Thymus (tissue), 11 donors: ENCODE data around the gene SORCS3. TPM values are rescaled to one million over a fixed set of nuclear protein-coding genes. Genes with fewer than 3 reads are reported as not detected.

Experiments
- DNase-seq, 9 donors: peaks; one replicate each; pipeline ENCODE4 v3.0.0-alpha.2; 2013; ENCODE audit warnings: low spot score in 9 of 9, low read depth in 6 of 9, missing footprints in 1 of 9
- H3K27ac ChIP-seq, 2 donors: one replicate each; pipeline ENCODE4 v1.5.1; 2013; ENCODE audit warnings: control low read depth in 1 of 2, low read depth in 1 of 2, low read length in 1 of 2, mild to moderate bottlenecking in 1 of 2, moderate library complexity in 1 of 2
- H3K27me3 ChIP-seq, 2 donors: one replicate each; pipeline ENCODE4 v1.5.1; 2013; ENCODE audit warnings: low read length in 1 of 2; ENCODE audit not compliant: control insufficient read depth in 2 of 2, insufficient read depth in 1 of 2
- H3K36me3 ChIP-seq, 2 donors: one replicate each; pipeline ENCODE4 v1.5.1; 2013; ENCODE audit warnings: low read length in 1 of 2, mild to moderate bottlenecking in 1 of 2, moderate library complexity in 1 of 2; ENCODE audit not compliant: control insufficient read depth in 2 of 2, insufficient read depth in 2 of 2
- H3K4me1 ChIP-seq, 2 donors: one replicate each; pipeline ENCODE4 v1.5.1; 2013; ENCODE audit warnings: low read length in 2 of 2; ENCODE audit not compliant: control insufficient read depth in 2 of 2, insufficient read depth in 2 of 2
- H3K4me3 ChIP-seq, 2 donors: one replicate each; pipeline ENCODE4 v1.5.1; 2013; ENCODE audit warnings: low read length in 2 of 2, control low read depth in 1 of 2, mild to moderate bottlenecking in 1 of 2
- H3K9me3 ChIP-seq, 2 donors: one replicate each; pipeline ENCODE4 v1.5.1; 2013; ENCODE audit warnings: low read length in 1 of 2, mild to moderate bottlenecking in 1 of 2; ENCODE audit not compliant: control insufficient read depth in 2 of 2, insufficient read depth in 1 of 2
- whole genome bisulfite sequencing: extraction: QIAGEN DNeasy Blood & Tissue Kit; methylation state at CpG from one replicate; pipeline ENCODE4 v1.1.7; 2013; 5-methylcytosine and 5-hydroxymethylcytosine counted together
- polyA plus RNA-seq: library from polyadenylated mRNA; stranded (reverse); fragments of 200-250 nt; gene quantifications from one replicate; pipeline ENCODE4 v1.2.3, GENCODE V29; 2013
- total RNA-seq: library from RNA; stranded (reverse); fragments of 120-200 nt; gene quantifications from one replicate; pipeline ENCODE4 v1.2.4, GENCODE V29; 2013
- donor health status: healthy.

The SORCS3 gene
- total and polyA plus RNA-seq, 2 donors: 0.05 TPM

GRCh38 chr10:105068497-105068896 lies 427.4 kb downstream of the SORCS3 start:
- no peak overlapping the region for H3K4me3 ChIP-seq
- no peaks in the 10 kb centered on the region for H3K36me3 ChIP-seq
- WGBS: 85% methylated on average over 3 of the region's 3 CpGs

GRCh38 chr10:105070249-105070648 lies 429.2 kb downstream of the SORCS3 start:
- Histone ChIP-seq H3K4me1 (no peaks in the 10 kb centered on the region), H3K27me3 (no peaks in the 10 kb centered on the region), H3K36me3 (no peaks in the 10 kb centered on the region), H3K27ac (no peak overlapping the region), H3K4me3 (no peak overlapping the region), H3K9me3 (no peaks in the 10 kb centered on the region)
- WGBS: 90% methylated on average over 1 of the region's 1 CpG
- DNase-seq: no peak

More at GRCh38 chr10:105068497-105068896, 427.4 kb downstream of the SORCS3 start:
- DNase-seq: no peak
- no peaks in the 10 kb centered on the region for H3K27me3 ChIP-seq
- H3K4me1 ChIP-seq: no peaks in the 10 kb centered on the region
- H3K27ac ChIP-seq: no peak overlapping the region
- H3K9me3 ChIP-seq: no peaks in the 10 kb centered on the region

DNA sequence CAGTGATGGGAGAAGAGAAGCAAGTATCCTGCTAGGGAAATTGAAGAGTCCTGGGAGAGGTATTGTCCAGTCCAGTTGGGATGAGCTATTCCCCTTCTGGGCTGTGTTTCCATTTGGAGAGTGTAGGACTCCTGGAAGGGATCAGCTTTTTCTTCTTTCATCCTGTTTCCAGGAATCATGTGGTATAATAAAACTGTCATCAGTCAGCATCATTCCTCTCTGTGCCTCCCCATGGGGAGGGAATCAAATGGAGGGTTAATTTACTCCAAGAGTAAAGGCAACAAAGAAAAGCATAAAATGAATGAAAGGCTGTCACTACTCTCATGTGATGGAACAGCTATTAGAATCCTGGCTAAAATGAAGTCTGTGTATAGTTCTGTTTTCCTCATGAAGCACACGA lies 429.9 kb downstream of the SORCS3 start:
- Histone ChIP-seq H3K4me3 (no peak overlapping the region), H3K27ac (no peak overlapping the region), H3K27me3 (no peaks in the 10 kb centered on the region), H3K4me1 (no peaks in the 10 kb centered on the region), H3K9me3 (no peaks in the 10 kb centered on the region), H3K36me3 (no peaks in the 10 kb centered on the region)
- WGBS: 42% methylated on average over 1 of the region's 1 CpG
- no peak for DNase-seq

GRCh38 chr10:105071980-105072379 lies 430.9 kb downstream of the SORCS3 start:
- Histone ChIP-seq H3K4me1 (no peaks in the 10 kb centered on the region), H3K36me3 (no peaks in the 10 kb centered on the region), H3K27me3 (no peaks in the 10 kb centered on the region), H3K4me3 (no peak overlapping the region), H3K9me3 (no peaks in the 10 kb centered on the region), H3K27ac (no peak overlapping the region)
- DNase-seq: no peak
- 90% methylated on average over 5 of the region's 5 CpGs for WGBS

DNA sequence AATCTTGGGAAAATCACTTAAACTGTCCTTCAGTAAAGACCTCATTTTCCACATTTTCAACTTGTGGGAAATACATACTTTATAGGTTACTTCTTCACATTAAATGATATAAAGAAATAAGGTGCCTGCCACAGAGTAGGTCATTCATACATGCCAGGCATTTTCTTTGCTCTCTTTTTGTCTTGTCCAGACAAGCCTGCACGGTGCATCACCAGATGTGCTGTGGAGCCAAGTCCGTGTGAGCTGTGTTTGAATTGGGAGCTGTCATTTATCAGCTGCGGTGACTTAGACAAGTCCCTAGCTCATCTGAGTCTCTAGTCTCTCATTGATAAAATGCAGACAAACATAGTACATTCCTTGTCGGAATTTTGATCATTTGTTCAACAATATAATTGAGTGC lies 432.9 kb downstream of the SORCS3 start:
- Histone ChIP-seq H3K4me1 (no peaks in the 10 kb centered on the region), H3K4me3 (no peak overlapping the region), H3K27me3 (no peaks in the 10 kb centered on the region), H3K27ac (no peak overlapping the region), H3K9me3 (no peaks in the 10 kb centered on the region), H3K36me3 (no peaks in the 10 kb centered on the region)
- DNase-seq: no peak
- WGBS: 90% methylated on average over 4 of the region's 4 CpGs

- Histone ChIP-seq H3K36me3 (no peaks in the 10 kb centered on the region), H3K4me3 (no peak overlapping the region), H3K9me3 (no peaks in the 10 kb centered on the region), H3K27me3 (no peaks in the 10 kb centered on the region), H3K4me1 (no peaks in the 10 kb centered on the region), H3K27ac (no peak overlapping the region)
- WGBS: 75% methylated on average over 1 of the region's 1 CpG
- no peak for DNase-seq
These were observed 433.9 kb downstream of the SORCS3 start for GRCh38 chr10:105075031-105075430.

GRCh38 chr10:105085980-105086379 lies 444.9 kb downstream of the SORCS3 start:
- H3K4me3 ChIP-seq: no peak overlapping the region
- H3K4me1 ChIP-seq: no peaks in the 10 kb centered on the region
- no peaks in the 10 kb centered on the region for H3K27me3 ChIP-seq
- H3K9me3 ChIP-seq: no peaks in the 10 kb centered on the region
- H3K36me3 ChIP-seq: no peaks in the 10 kb centered on the region
- DNase-seq: no peak
- H3K27ac ChIP-seq: no peak overlapping the region
- 82% methylated on average over 2 of the region's 2 CpGs for WGBS

DNA sequence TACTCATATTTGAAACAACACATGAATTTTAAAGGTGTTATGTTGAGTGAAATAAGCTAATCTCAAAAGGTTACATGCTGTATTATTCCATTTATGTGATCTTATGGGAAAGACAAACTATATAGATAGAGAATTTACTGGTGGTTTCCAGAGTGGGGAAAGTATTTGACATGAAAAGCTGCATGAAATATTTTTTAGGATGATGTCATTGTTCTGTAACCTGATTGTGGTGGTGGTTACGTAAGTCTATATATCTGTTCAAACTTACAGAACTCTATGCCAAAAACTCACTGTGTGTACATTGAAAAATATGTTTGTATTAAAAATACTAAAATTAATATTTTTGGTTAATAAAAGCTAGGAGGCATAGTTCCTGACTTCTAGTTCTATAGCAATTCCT lies 453.0 kb downstream of the SORCS3 start:
- Histone ChIP-seq H3K4me1 (no peaks in the 10 kb centered on the region), H3K27ac (no peak overlapping the region), H3K36me3 (no peaks in the 10 kb centered on the region), H3K9me3 (no peaks in the 10 kb centered on the region), H3K27me3 (no peaks in the 10 kb centered on the region), H3K4me3 (no peak overlapping the region)
- WGBS: 91% methylated on average over 1 of the region's 1 CpG
- no peak for DNase-seq

DNA sequence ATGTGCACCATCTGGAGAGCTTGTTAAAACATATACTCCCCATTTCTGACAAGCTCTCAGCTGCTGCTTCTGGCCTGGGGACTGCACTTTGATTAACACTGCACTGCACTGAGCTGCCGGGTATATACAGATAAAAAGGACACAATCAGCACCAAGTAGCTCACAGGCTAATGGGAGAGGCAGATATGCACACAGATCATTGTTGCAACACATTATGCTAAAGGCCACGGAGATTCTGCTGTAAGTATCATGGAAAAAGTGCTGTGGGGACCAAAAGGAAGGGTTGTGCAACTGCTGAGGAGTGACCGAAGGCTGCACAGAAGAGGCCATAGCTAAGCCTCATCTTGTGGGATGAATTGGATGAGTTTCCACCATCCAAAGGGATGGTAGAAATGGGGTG lies 455.2 kb downstream of the SORCS3 start:
- WGBS: 77% methylated on average over 3 of the region's 3 CpGs
- Histone ChIP-seq H3K4me3 (no peak overlapping the region), H3K9me3 (no peaks in the 10 kb centered on the region), H3K4me1 (no peaks in the 10 kb centered on the region), H3K27ac (no peak overlapping the region), H3K27me3 (no peaks in the 10 kb centered on the region), H3K36me3 (no peaks in the 10 kb centered on the region)
- DNase-seq: no peak

GRCh38 chr10:105102977-105103376 lies 461.9 kb downstream of the SORCS3 start:
- DNase-seq: no peak
- Histone ChIP-seq H3K27ac (no peak overlapping the region), H3K9me3 (no peaks in the 10 kb centered on the region), H3K27me3 (no peaks in the 10 kb centered on the region), H3K4me1 (no peaks in the 10 kb centered on the region), H3K4me3 (no peak overlapping the region), H3K36me3 (no peaks in the 10 kb centered on the region)
- 67% methylated on average over 6 of the region's 6 CpGs for WGBS
